ENCODE results near the gene TCOF1. TPM values are rescaled to one million over a fixed set of nuclear protein-coding genes. Genes with fewer than 3 reads are reported as not detected.

The TCOF1 gene
- total and polyA plus RNA-seq, 2 donors (not counting 1 experiment from before 2014, with no cell fraction given) = 30.9 to 62.4 TPM

GRCh38 chr5:150316320-150316719, 41.2 kb upstream of the TCOF1 start:
- ATAC-seq (ENCODE audit: low read depth) = no peak

More at GRCh38 chr5:150316320-150316719, 41.2 kb upstream of the TCOF1 start:
- Histone ChIP-seq H3K9me3 (ENCODE audit: control extremely low read depth in 1 of 3, control insufficient read depth in 2 of 3, insufficient read depth in 1 of 3, low read length in 2 of 3) (no peaks in the 10 kb centered on the region), H3K4me2 (replicated peaks; ENCODE audit: low read depth, low read length, poor library complexity, severe bottlenecking) (no peak overlapping the region), H4K20me1 (ENCODE audit: control insufficient read depth, insufficient read depth, low read length, poor library complexity, severe bottlenecking) (no peaks in the 10 kb centered on the region), H3K36me3 (replicated peaks in 1 of 2; ENCODE audit: control extremely low read depth in 1 of 2, control insufficient read depth in 1 of 2, extremely low read depth in 1 of 2, insufficient read depth in 2 of 2, low read length in 1 of 2) (no peaks in the 10 kb centered on the region), H3K4me3 (ENCODE audit: control extremely low read depth in 1 of 5, extremely low read depth in 1 of 5, insufficient read depth in 1 of 5, low read depth in 2 of 5, low read length in 4 of 5) (no peak overlapping the region), H3K27ac (ENCODE audit: low read length in 2 of 2) (no peak overlapping the region), H3K27me3 (replicated peaks in 1 of 4; ENCODE audit: control extremely low read depth in 1 of 4, control insufficient read depth in 3 of 4, insufficient read depth in 4 of 4, low read length in 3 of 4) (peaks cover 0 to 2% (median 0%) of the 10 kb centered on the region in 4 experiments), H2AFZ (ENCODE audit: insufficient read depth, low read depth, low read length, poor library complexity, severe bottlenecking) (no peak overlapping the region), H3K79me2 (ENCODE audit: control insufficient read depth, insufficient read depth, low read length) (no peaks in the 10 kb centered on the region), H3K9ac (ENCODE audit: low read length) (no peak overlapping the region), H3K4me1 (ENCODE audit: control insufficient read depth in 2 of 2, insufficient read depth in 2 of 2, low read length in 2 of 2) (no peaks in the 10 kb centered on the region)
- no CpG with 5 or more reads among the region's 3 CpGs for WGBS (ENCODE audit: insufficient coverage)
- no peak overlapping the region for H3K27ac Mint-ChIP-seq
- no peak overlapping the region for H3K4me3 Mint-ChIP-seq
- no peaks in the 10 kb centered on the region for H3K4me1 Mint-ChIP-seq
- peaks cover 20% of the 10 kb centered on the region for H3K27me3 Mint-ChIP-seq
- CTCF ChIA-PET = no interaction called here
- POLR2A ChIA-PET = no interaction called here
- no peak for DNase-seq
- intact Hi-C loops (cut with micrococcal nuclease) = no loop called here
- no peak for TF ChIP-seq EZH2 (IDR thresholded peaks at IDR 0.05; ENCODE audit: borderline replicate concordance, insufficient read depth, low read depth, low read length, poor library complexity, severe bottlenecking)
- no peak for TF ChIP-seq CTCF (IDR thresholded peaks at IDR 0.05)
- H3K9me3 Mint-ChIP-seq (ENCODE audit: insufficient read depth) = no peaks in the 10 kb centered on the region
